ENCODE data around the gene RNF32.
A peak's percentile ranks its signal among the peaks of the same experiment; 100 is the strongest.

The RNF32 gene

GRCh38 chr7:156640257-156640948 lies at the start of gene RNF32:
TSS of gene RNF32 (plus strand) at chr7:156640774. CDS start at chr7:156643878, 3,104 bp downstream.
- no peak for TF ChIP-seq CTCF (IDR thresholded peaks at IDR 0.05; ENCODE audit: low read depth, low read length)

GRCh38 chr7:156592155-156592884 lies 48.3 kb upstream of the RNF32 start:
- H3K4me3 ChIP-seq (ENCODE audit: low read depth, low read length), result no peak overlapping the region
- TF ChIP-seq CTCF (IDR thresholded peaks at IDR 0.05; ENCODE audit: low read depth, low read length), result no peak

More at GRCh38 chr7:156640257-156640948, at the start of gene RNF32:
- H3K4me3 ChIP-seq (ENCODE audit: low read depth, low read length), result peak within 1 kb of the TSS; percentile 88

GRCh38 chr7:156594283-156595080 lies 46.1 kb upstream of the RNF32 start:
- no peak overlapping the region for H3K4me3 ChIP-seq (ENCODE audit: low read depth, low read length)

GRCh38 chr7:156600496-156600895 lies 40.1 kb upstream of the RNF32 start:
- no peak overlapping the region for H3K4me3 ChIP-seq (ENCODE audit: low read depth, low read length)
- no peak for TF ChIP-seq CTCF (IDR thresholded peaks at IDR 0.05; ENCODE audit: low read depth, low read length)

More at GRCh38 chr7:156594283-156595080, 46.1 kb upstream of the RNF32 start:
- no peak for TF ChIP-seq CTCF (IDR thresholded peaks at IDR 0.05; ENCODE audit: low read depth, low read length)

- TF ChIP-seq CTCF (IDR thresholded peaks at IDR 0.05; ENCODE audit: low read depth, low read length), result no peak
- no peak overlapping the region for H3K4me3 ChIP-seq (ENCODE audit: low read depth, low read length)
These were observed 38.3 kb upstream of the RNF32 start for GRCh38 chr7:156602283-156602682.

GRCh38 chr7:156603011-156603410 lies 37.6 kb upstream of the RNF32 start:
- H3K4me3 ChIP-seq (ENCODE audit: low read depth, low read length), result no peak overlapping the region
- TF ChIP-seq CTCF (IDR thresholded peaks at IDR 0.05; ENCODE audit: low read depth, low read length), result no peak

All from WI38 (cell line).